Naive thymus-derived CD4-positive, alpha-beta T cell (primary cell): ENCODE results near the gene CER1. TPM values are rescaled to one million over a fixed set of nuclear protein-coding genes. Genes with fewer than 3 reads are reported as not detected.

Experiments
- ATAC-seq: fragments of 150-1000 bp; cut with Tn5 transposase; 2 replicates; pipeline ENCODE4 v1.10.0; 2021; ENCODE audit warnings: mild to moderate bottlenecking, moderate library complexity
- CTCF ChIA-PET: fragments of 350-600 bp; sonication (Branson Sonifier 250); formaldehyde crosslinking; loops from one replicate; lab custom pipeline; 2021; ENCODE audit warnings: antibody characterized with exemption; lab: Charles Lee
- POLR2A ChIA-PET: fragments of 350-600 bp; sonication (Branson Sonifier 250); formaldehyde crosslinking; loops from one replicate; lab custom pipeline; 2021; ENCODE audit warnings: antibody characterized with exemption, inconsistent platforms; lab: Charles Lee
- DNase-seq, 9 donors: peaks; one replicate each; pipeline versions ENCODE4 v3.0.0 to v3.0.0-alpha.2; 2020 to 2022; ENCODE audit warnings: mixed read lengths in 1 of 9
- H3K27ac ChIP-seq: one replicate; pipeline ENCODE4 v1.7.0; 2013; ENCODE audit warnings: mild to moderate bottlenecking, low read depth, low read length, moderate library complexity
- H3K27me3 ChIP-seq, 2 donors: one replicate each; pipeline ENCODE4 v1.7.0; 2013; ENCODE audit warnings: low read length in 2 of 2, mild to moderate bottlenecking in 2 of 2, moderate library complexity in 2 of 2; ENCODE audit not compliant: control insufficient read depth in 2 of 2, insufficient read depth in 2 of 2
- H3K36me3 ChIP-seq, 3 experiments: 1 replicate in 2 of 3; 2 replicates in 1 of 3; pipeline ENCODE4 v1.7.0; 2013; ENCODE audit warnings: low read length in 3 of 3, mild to moderate bottlenecking in 3 of 3, moderate library complexity in 1 of 3; ENCODE audit not compliant: insufficient read depth in 3 of 3, control insufficient read depth in 2 of 3
- H3K4me1 ChIP-seq, 2 donors: one replicate each; pipeline ENCODE4 v1.7.0; 2013; ENCODE audit warnings: low read length in 2 of 2, mild to moderate bottlenecking in 2 of 2, moderate library complexity in 1 of 2; ENCODE audit not compliant: control insufficient read depth in 2 of 2, insufficient read depth in 2 of 2
- H3K4me3 ChIP-seq: 2 replicates; pipeline ENCODE4 v1.7.0; 2013; ENCODE audit warnings: mild to moderate bottlenecking, low read length
- H3K9me3 ChIP-seq, 3 experiments: 1 replicate in 2 of 3; 2 replicates in 1 of 3; pipeline ENCODE4 v1.7.0; 2013; ENCODE audit warnings: low read length in 3 of 3; ENCODE audit not compliant: control insufficient read depth in 2 of 3
- H3K27ac Mint-ChIP-seq, 9 donors: one replicate each; pipeline ENCODE4 v1.8.0; 2020 to 2022; ENCODE audit warnings: mixed read lengths in 9 of 9, mild to moderate bottlenecking in 8 of 9, moderate library complexity in 5 of 9, inconsistent platforms in 2 of 9
- H3K27me3 Mint-ChIP-seq, 5 donors: one replicate each; pipeline ENCODE4 v1.8.0; 2021 to 2022; ENCODE audit warnings: mixed read lengths in 5 of 5, mild to moderate bottlenecking in 1 of 5
- H3K36me3 Mint-ChIP-seq, 5 donors: one replicate each; pipeline ENCODE4 v1.8.0; 2020 to 2022; ENCODE audit warnings: mixed read lengths in 5 of 5, mild to moderate bottlenecking in 3 of 5, inconsistent platforms in 1 of 5
- H3K4me1 Mint-ChIP-seq, 7 donors: one replicate each; pipeline ENCODE4 v1.8.0; 2020 to 2022; ENCODE audit warnings: mixed read lengths in 7 of 7, mild to moderate bottlenecking in 3 of 7, inconsistent platforms in 1 of 7
- H3K4me3 Mint-ChIP-seq, 10 donors: one replicate each; pipeline ENCODE4 v1.8.0; 2020 to 2022; ENCODE audit warnings: mild to moderate bottlenecking in 10 of 10, mixed read lengths in 10 of 10, moderate library complexity in 6 of 10, inconsistent platforms in 2 of 10
- H3K9me3 Mint-ChIP-seq, 11 donors: one replicate each; pipeline ENCODE4 v1.8.0; 2020 to 2022; ENCODE audit warnings: mixed read lengths in 11 of 11, mild to moderate bottlenecking in 4 of 11, inconsistent platforms in 1 of 11, moderate library complexity in 1 of 11
- intact Hi-C, 2 donors: fragments of 100-400 bp; cut with micrococcal nuclease; formaldehyde crosslinking; loops; one replicate each; pipeline ENCODE4 v1.15.1; 2023
- polyA plus RNA-seq, 2 donors: library from polyadenylated mRNA; unstranded; fragments of 300-500 nt; fragmentation: Illumina TruSeq; gene quantifications; one replicate each; pipeline ENCODE4 v1.2.3, GENCODE V29; 2021
- total RNA-seq, 6 experiments: library from RNA in 5 of 6; stranded (reverse) in 5 of 6; gene quantifications; 1 replicate in 5 of 6; 2 replicates in 1 of 6; pipeline ENCODE4 v1.2.3 and lab custom pipeline; 2021 to 2026

Gene CER1
- total RNA-seq, result not detected
- not detected for polyA plus RNA-seq
- total RNA-seq (lab: John Stamatoyannopoulos, UW), result not detected

- Mint-ChIP-seq H3K36me3 (no peaks in the 10 kb centered on the region), H3K4me1 (no peaks in the 10 kb centered on the region), H3K9me3 (peaks cover 0 to 1% (median 0%) of the 10 kb centered on the region in 11 donors), H3K27me3 (peaks cover 12 to 34% (median 26%) of the 10 kb centered on the region in 5 donors), H3K27ac (no peak within 1 kb of the TSS), H3K4me3 (no peak within 1 kb of the TSS)
- Histone ChIP-seq H3K27me3 (peaks cover 0 to 4% of the 10 kb centered on the region in 2 donors), H3K36me3 (no peaks in the 10 kb centered on the region), H3K4me1 (no peaks in the 10 kb centered on the region), H3K9me3 (no peaks in the 10 kb centered on the region), H3K27ac (no peak within 1 kb of the TSS), H3K4me3 (no peak within 1 kb of the TSS)
- ChIA-PET POLR2A (no interaction called here), CTCF (no interaction called here)
- intact Hi-C loops, result loop anchor here in 1 of 2 donors (5.0 kb wide), 1 partner anchor 105 kb away; no protein-coding TSS in a partner anchor
- DNase-seq, result no peak
- ATAC-seq, result no peak
Measured at GRCh38 chr9:14722391-14723035, at the start of gene CER1. CER1 (minus strand) TSS chr9:14722733; CDS start chr9:14722672, 61 bp downstream.

GRCh38 chr9:14770592-14770991 lies 48.1 kb upstream of the CER1 start:
- peaks cover 0 to 5% of the 10 kb centered on the region in 2 donors for H3K27me3 ChIP-seq
- H3K4me1 ChIP-seq, result no peaks in the 10 kb centered on the region
- Mint-ChIP-seq H3K4me3 (no peak overlapping the region), H3K27ac (no peak overlapping the region), H3K9me3 (no peaks in the 10 kb centered on the region), H3K36me3 (no peaks in the 10 kb centered on the region), H3K4me1 (no peaks in the 10 kb centered on the region), H3K27me3 (peaks cover 0 to 35% (median 15%) of the 10 kb centered on the region in 5 donors)
- H3K27ac ChIP-seq, result no peak overlapping the region
- H3K4me3 ChIP-seq, result no peak overlapping the region
- ATAC-seq, result no peak
- CTCF ChIA-PET, result interaction anchor here (4.6 kb wide), 1 partner anchor 155 kb away, joined by 29 read pairs; no protein-coding TSS in a partner anchor
- no peaks in the 10 kb centered on the region for H3K9me3 ChIP-seq
- POLR2A ChIA-PET, result no interaction called here
- no peak for DNase-seq
- H3K36me3 ChIP-seq, result no peaks in the 10 kb centered on the region
- intact Hi-C loops, result no loop called here

DNA sequence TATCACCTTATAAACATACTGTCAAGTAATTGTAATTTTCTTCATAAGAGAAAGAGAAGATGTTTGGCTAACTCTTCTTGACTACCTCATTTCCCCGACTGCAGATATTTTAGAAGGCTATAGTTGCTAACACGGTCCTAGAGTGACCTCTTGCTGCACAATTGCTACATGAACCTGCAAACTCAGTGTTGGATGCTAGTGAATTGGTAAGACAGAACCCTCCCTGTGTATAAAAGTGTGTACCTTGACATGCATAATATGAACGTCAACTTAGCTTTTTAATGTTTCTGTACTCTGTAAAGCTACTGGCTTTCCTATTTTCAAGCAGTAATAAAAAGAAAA lies 46.7 kb upstream of the CER1 start:
- intact Hi-C loops, result loop anchor here (2.0 to 5.0 kb wide), 3 partner anchors 304 to 1342 kb away; no protein-coding TSS in a partner anchor

GRCh38 chr9:14768405-14769229 lies 46.1 kb upstream of the CER1 start:
- ATAC-seq (no peak), DNase-seq (peak in 5 of 9 donors; percentile 24 to 35 (median 28))
- peaks cover 0 to 1% (median 0%) of the 10 kb centered on the region in 11 donors for H3K9me3 Mint-ChIP-seq
- no peak overlapping the region for H3K27ac Mint-ChIP-seq
- POLR2A ChIA-PET, result no interaction called here
- H3K27me3 ChIP-seq, result peaks cover 0 to 5% of the 10 kb centered on the region in 2 donors
- H3K27ac ChIP-seq, result no peak overlapping the region
- CTCF ChIA-PET, result interaction anchor here (0.8 to 4.6 kb wide), 6 partner anchors 10 to 153 kb away, joined by 3 to 29 read pairs (median 4); no protein-coding TSS in a partner anchor
- H3K4me3 Mint-ChIP-seq, result no peak overlapping the region
- H3K36me3 Mint-ChIP-seq, result no peaks in the 10 kb centered on the region
- no peaks in the 10 kb centered on the region for H3K9me3 ChIP-seq
- H3K4me3 ChIP-seq, result no peak overlapping the region
- H3K36me3 ChIP-seq, result no peaks in the 10 kb centered on the region
- H3K27me3 Mint-ChIP-seq, result peaks cover 8 to 40% (median 17%) of the 10 kb centered on the region in 5 donors
- H3K4me1 Mint-ChIP-seq, result no peaks in the 10 kb centered on the region
- no peaks in the 10 kb centered on the region for H3K4me1 ChIP-seq
- intact Hi-C loops, result loop anchor here (1.0 to 5.0 kb wide), 5 partner anchors 152 to 1341 kb away; no protein-coding TSS in a partner anchor

More for the DNA sequence above, 46.7 kb upstream of the CER1 start:
- CTCF ChIA-PET, result interaction anchor here (0.8 to 4.6 kb wide), 7 partner anchors 9 to 154 kb away, joined by 3 to 29 read pairs (median 3); no protein-coding TSS in a partner anchor
- H3K4me1 Mint-ChIP-seq, result no peaks in the 10 kb centered on the region
- H3K27ac Mint-ChIP-seq, result no peak overlapping the region
- Histone ChIP-seq H3K4me1 (no peaks in the 10 kb centered on the region), H3K27me3 (peaks cover 0 to 5% of the 10 kb centered on the region in 2 donors), H3K27ac (no peak overlapping the region), H3K9me3 (no peaks in the 10 kb centered on the region), H3K36me3 (no peaks in the 10 kb centered on the region), H3K4me3 (no peak overlapping the region)
- ATAC-seq (no peak), DNase-seq (no peak)
- H3K36me3 Mint-ChIP-seq, result no peaks in the 10 kb centered on the region
- no peaks in the 10 kb centered on the region for H3K9me3 Mint-ChIP-seq
- POLR2A ChIA-PET, result no interaction called here
- peaks cover 3 to 38% (median 16%) of the 10 kb centered on the region in 5 donors for H3K27me3 Mint-ChIP-seq
- H3K4me3 Mint-ChIP-seq, result no peak overlapping the region

DNA sequence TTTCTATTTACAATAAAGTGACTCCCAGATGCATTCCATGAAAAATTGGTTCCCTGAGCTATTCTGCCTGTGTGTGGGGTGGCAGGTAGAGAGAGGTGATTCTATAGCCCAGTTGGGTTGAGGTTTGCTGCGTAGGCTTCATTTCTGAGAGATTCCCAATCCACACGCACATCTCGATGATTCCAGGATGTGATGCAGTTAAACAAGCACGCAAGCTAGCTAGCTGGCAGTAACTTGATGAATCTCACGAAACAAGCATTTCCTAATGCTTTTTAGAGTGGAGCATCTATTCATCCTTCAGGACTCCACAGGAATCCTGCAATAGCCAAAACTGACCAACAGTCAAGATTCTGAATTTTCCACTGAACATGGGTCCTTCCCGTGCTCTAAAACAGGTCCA lies 43.8 kb upstream of the CER1 start:
- H3K4me1 Mint-ChIP-seq, result no peaks in the 10 kb centered on the region
- peaks cover 0 to 1% (median 0%) of the 10 kb centered on the region in 11 donors for H3K9me3 Mint-ChIP-seq
- Histone ChIP-seq H3K36me3 (no peaks in the 10 kb centered on the region), H3K9me3 (no peaks in the 10 kb centered on the region), H3K27ac (no peak overlapping the region), H3K4me3 (no peak overlapping the region), H3K27me3 (peaks cover 0 to 5% of the 10 kb centered on the region in 2 donors), H3K4me1 (no peaks in the 10 kb centered on the region)
- H3K4me3 Mint-ChIP-seq, result no peak overlapping the region
- POLR2A ChIA-PET, result no interaction called here
- H3K27me3 Mint-ChIP-seq, result peaks cover 8 to 44% (median 14%) of the 10 kb centered on the region in 5 donors
- H3K36me3 Mint-ChIP-seq, result no peaks in the 10 kb centered on the region
- CTCF ChIA-PET, result interaction anchor here (0.6 to 4.6 kb wide), 4 partner anchors 18 to 651 kb away, joined by 3 to 29 read pairs (median 3); no protein-coding TSS in a partner anchor
- no peak for ATAC-seq
- intact Hi-C loops, result loop anchor here (5.0 kb wide), 2 partner anchors 371 to 1339 kb away; no protein-coding TSS in a partner anchor
- H3K27ac Mint-ChIP-seq, result no peak overlapping the region
- no peak for DNase-seq

DNA sequence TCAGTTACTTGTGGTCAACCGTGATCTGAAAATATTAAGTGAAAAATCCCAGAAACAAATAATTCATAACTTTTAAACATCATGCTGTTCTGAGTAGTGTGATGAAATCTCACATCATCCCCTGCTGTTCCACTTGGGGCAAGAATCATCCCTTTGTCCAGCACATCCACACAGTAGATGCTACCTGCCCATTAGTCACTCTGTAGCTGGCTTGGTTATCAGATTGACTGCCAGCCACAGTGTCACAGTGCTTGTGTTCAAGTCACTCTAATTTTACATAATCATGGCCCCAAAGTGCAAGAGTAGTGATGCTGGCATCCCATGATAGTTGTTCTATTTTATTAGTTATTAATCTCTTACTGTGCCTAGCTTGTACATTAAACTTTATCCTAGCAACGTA lies 39.1 kb upstream of the CER1 start:
- H3K36me3 ChIP-seq, result no peaks in the 10 kb centered on the region
- intact Hi-C loops, result no loop called here
- no peak overlapping the region for H3K27ac ChIP-seq
- peaks cover 0 to 1% (median 0%) of the 10 kb centered on the region in 11 donors for H3K9me3 Mint-ChIP-seq
- H3K4me3 Mint-ChIP-seq, result no peak overlapping the region
- H3K4me1 Mint-ChIP-seq, result no peaks in the 10 kb centered on the region
- no peak for DNase-seq
- no peak for ATAC-seq
- peaks cover 3 to 20% (median 13%) of the 10 kb centered on the region in 5 donors for H3K27me3 Mint-ChIP-seq
- H3K4me1 ChIP-seq, result no peaks in the 10 kb centered on the region
- CTCF ChIA-PET, result no interaction called here
- H3K27ac Mint-ChIP-seq, result no peak overlapping the region
- POLR2A ChIA-PET, result no interaction called here
- no peaks in the 10 kb centered on the region for H3K36me3 Mint-ChIP-seq
- no peak overlapping the region for H3K4me3 ChIP-seq
- H3K27me3 ChIP-seq, result no peaks in the 10 kb centered on the region
- no peaks in the 10 kb centered on the region for H3K9me3 ChIP-seq
